Fibroblast of pulmonary artery (primary cell): Measurements from ENCODE around the gene WDR18.
A peak's percentile ranks its signal among the peaks of the same experiment; 100 is the strongest.

ENCODE experiments used
- DNase-seq: peaks from one replicate; pipeline ENCODE4 v3.0.0-alpha.2; 2010; ENCODE audit warnings: low read depth
- H3K4me3 ChIP-seq: replicated peaks from 2 replicates; pipeline ENCODE4 v1.5.1; 2011; ENCODE audit warnings: low read depth, mild to moderate bottlenecking, control low read depth, low read length, moderate library complexity
- CTCF ChIP-seq: IDR thresholded peaks from 2 replicates; pipeline ENCODE4 v1.5.1; 2011; ENCODE audit warnings: mild to moderate bottlenecking, control low read depth, low read length, inconsistent platforms; ENCODE audit errors: missing control alignments

WDR18 gene

GRCh38 chr19:1035998-1036621 is 52.0 kb downstream of the WDR18 start:
- no peak overlapping the region for H3K4me3 ChIP-seq
- TF ChIP-seq CTCF, result no peak
- DNase-seq, result no peak

GRCh38 chr19:1037621-1038064 is 53.5 kb downstream of the WDR18 start:
- TF ChIP-seq CTCF, result no peak
- no peak overlapping the region for H3K4me3 ChIP-seq
- DNase-seq, result no peak

GRCh38 chr19:1038978-1039645 is 55.0 kb downstream of the WDR18 start:
- peak overlapping the region; percentile 70 for H3K4me3 ChIP-seq
- TF ChIP-seq CTCF, result no peak
- no peak for DNase-seq

GRCh38 chr19:1039646-1040475 is 55.7 kb downstream of the WDR18 start, which contains the start of gene ABCA7:
Gene ABCA7 (plus strand): TSS chr19:1040107. CDS start chr19:1041362, 1,255 bp downstream.
- H3K4me3 ChIP-seq, result peak within 1 kb of the TSS; percentile 70
- peak; percentile 98 for DNase-seq
- TF ChIP-seq CTCF, result no peak

GRCh38 chr19:1040476-1041271 is 56.5 kb downstream of the WDR18 start:
- no peak for TF ChIP-seq CTCF
- peak; percentile 94 for DNase-seq
- H3K4me3 ChIP-seq, result peak overlapping the region; percentile 70

- DNase-seq, result no peak
- TF ChIP-seq CTCF, result no peak
- peak overlapping the region; percentile 70 for H3K4me3 ChIP-seq
Measured at GRCh38 chr19:1041272-1041834, 57.2 kb downstream of the WDR18 start.
